ENCODE measurements around the gene FRMD8. TPM values are rescaled to one million over a fixed set of nuclear protein-coding genes. Genes with fewer than 3 reads are reported as not detected.

The FRMD8 gene
- total and polyA plus RNA-seq, 9 of the 15 experiments (the other 6 are each of a cell fraction or from before 2014, with no cell fraction given), result 4.5 to 54.5 (median 15.8) TPM

DNA sequence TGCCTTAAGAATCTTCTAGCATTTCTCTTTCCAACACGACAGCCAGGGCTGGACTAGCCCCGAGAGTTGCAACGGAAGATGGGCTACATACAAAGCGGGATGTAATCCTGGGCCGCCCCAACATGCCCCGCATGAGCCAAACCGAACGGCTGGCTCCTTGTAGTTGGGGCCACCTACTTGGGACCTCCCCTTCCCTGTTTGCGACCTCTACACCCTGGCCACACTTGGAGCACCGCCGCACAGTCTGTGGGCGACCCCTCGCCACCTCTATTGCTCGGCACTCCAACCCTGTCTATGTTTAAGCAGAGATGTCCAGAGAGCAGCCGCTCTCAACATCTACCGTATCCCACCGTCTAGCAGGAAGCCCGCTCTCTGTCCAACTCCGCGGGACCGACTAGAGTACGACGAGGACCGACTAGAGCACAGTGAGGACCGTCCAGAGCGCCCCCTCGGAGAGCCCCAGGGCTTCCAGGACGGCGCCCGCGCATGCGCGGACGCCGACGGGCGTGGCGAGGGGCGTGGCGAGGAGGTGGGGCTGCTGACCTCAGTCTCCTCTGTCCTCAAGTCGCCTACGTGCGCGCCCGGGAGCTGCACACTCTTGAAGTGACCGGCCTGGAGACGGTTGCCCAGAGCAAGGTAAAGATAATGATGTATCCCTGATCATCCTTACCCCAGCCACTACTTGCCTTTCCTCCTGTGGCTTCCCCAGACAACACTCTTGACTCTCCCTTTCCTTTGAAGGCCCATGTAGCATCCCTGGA, 68.4 kb downstream of the FRMD8 start (continued):
- TF ChIP-seq, protein P1, sequence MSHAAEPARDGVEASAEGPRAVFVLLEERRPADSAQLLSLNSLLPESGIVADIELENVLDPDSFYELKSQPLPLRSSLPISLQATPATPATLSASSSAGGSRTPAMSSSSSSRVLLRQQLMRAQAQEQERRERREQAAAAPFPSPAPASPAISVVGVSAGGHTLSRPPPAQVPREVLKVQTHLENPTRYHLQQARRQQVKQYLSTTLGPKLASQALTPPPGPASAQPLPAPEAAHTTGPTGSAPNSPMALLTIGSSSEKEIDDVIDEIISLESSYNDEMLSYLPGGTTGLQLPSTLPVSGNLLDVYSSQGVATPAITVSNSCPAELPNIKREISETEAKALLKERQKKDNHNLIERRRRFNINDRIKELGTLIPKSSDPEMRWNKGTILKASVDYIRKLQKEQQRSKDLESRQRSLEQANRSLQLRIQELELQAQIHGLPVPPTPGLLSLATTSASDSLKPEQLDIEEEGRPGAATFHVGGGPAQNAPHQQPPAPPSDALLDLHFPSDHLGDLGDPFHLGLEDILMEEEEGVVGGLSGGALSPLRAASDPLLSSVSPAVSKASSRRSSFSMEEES (CRISPR knock-in tag; IDR thresholded peaks at IDR 0.05), result no peak
- TF ChIP-seq HNRNPLL (IDR thresholded peaks at IDR 0.05; ENCODE audit: low read depth, low read length, poor library complexity, severe bottlenecking) (no peak), ZNF707 (CRISPR knock-in tag; conservative IDR thresholded peaks at IDR 0.05) (no peak), RBM34 (IDR thresholded peaks at IDR 0.05; ENCODE audit: borderline replicate concordance, insufficient read depth, low read length) (no peak), POLR2B (IDR thresholded peaks at IDR 0.05; ENCODE audit: low read depth, partially characterized antibody) (peak; percentile 98), POLR2AphosphoS2 (IDR thresholded peaks at IDR 0.05; ENCODE audit: low read length) (peak; percentile 87; the same call in 1 of the 2 replicates), ZNF140 (CRISPR knock-in tag; IDR thresholded peaks at IDR 0.05) (no peak), ELF2 (CRISPR knock-in tag; IDR thresholded peaks at IDR 0.05) (0 out of 2 replicates have a peak, but pooled peaks have one; percentile 23), RHOXF2B (CRISPR knock-in tag; conservative IDR thresholded peaks at IDR 0.05) (no peak), CHAMP1 (IDR thresholded peaks at IDR 0.05) (no peak), SMAD4 (CRISPR knock-in tag; conservative IDR thresholded peaks at IDR 0.05) (no peak; the same call in 1 of the 2 replicates), POLR2A (conservative IDR thresholded peaks at IDR 0.05) (peak; percentile 98), CBX3 (IDR thresholded peaks at IDR 0.05; ENCODE audit: borderline replicate concordance in 1 of 2, low read length in 2 of 2) (no peak; a peak in 1 of 3 replicates), RBFOX2 (IDR thresholded peaks at IDR 0.05; ENCODE audit: low read depth, low read length) (peak; percentile 98), EGR1 (conservative IDR thresholded peaks at IDR 0.05) (peak; percentile 47; the same call in 1 of the 2 replicates)
- TF ChIP-seq, protein P2, sequence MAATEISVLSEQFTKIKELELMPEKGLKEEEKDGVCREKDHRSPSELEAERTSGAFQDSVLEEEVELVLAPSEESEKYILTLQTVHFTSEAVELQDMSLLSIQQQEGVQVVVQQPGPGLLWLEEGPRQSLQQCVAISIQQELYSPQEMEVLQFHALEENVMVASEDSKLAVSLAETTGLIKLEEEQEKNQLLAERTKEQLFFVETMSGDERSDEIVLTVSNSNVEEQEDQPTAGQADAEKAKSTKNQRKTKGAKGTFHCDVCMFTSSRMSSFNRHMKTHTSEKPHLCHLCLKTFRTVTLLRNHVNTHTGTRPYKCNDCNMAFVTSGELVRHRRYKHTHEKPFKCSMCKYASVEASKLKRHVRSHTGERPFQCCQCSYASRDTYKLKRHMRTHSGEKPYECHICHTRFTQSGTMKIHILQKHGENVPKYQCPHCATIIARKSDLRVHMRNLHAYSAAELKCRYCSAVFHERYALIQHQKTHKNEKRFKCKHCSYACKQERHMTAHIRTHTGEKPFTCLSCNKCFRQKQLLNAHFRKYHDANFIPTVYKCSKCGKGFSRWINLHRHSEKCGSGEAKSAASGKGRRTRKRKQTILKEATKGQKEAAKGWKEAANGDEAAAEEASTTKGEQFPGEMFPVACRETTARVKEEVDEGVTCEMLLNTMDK (IDR thresholded peaks at IDR 0.05; ENCODE audit: borderline replicate concordance, insufficient read depth, low read depth, low read length, poor library complexity, severe bottlenecking), result peak; percentile 20
- TF ChIP-seq, protein P3, sequence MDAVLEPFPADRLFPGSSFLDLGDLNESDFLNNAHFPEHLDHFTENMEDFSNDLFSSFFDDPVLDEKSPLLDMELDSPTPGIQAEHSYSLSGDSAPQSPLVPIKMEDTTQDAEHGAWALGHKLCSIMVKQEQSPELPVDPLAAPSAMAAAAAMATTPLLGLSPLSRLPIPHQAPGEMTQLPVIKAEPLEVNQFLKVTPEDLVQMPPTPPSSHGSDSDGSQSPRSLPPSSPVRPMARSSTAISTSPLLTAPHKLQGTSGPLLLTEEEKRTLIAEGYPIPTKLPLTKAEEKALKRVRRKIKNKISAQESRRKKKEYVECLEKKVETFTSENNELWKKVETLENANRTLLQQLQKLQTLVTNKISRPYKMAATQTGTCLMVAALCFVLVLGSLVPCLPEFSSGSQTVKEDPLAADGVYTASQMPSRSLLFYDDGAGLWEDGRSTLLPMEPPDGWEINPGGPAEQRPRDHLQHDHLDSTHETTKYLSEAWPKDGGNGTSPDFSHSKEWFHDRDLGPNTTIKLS (IDR thresholded peaks at IDR 0.05; ENCODE audit: borderline replicate concordance, low read depth), result peak; percentile 63; the same call in 1 of the 2 replicates
- TF ChIP-seq, protein P4, sequence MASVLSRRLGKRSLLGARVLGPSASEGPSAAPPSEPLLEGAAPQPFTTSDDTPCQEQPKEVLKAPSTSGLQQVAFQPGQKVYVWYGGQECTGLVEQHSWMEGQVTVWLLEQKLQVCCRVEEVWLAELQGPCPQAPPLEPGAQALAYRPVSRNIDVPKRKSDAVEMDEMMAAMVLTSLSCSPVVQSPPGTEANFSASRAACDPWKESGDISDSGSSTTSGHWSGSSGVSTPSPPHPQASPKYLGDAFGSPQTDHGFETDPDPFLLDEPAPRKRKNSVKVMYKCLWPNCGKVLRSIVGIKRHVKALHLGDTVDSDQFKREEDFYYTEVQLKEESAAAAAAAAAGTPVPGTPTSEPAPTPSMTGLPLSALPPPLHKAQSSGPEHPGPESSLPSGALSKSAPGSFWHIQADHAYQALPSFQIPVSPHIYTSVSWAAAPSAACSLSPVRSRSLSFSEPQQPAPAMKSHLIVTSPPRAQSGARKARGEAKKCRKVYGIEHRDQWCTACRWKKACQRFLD (CRISPR knock-in tag; IDR thresholded peaks at IDR 0.05), result no peak

Measured in K562 (cell line).